SU-DHL-6 (cell line): ENCODE results near the gene GOLGA6L7.

Experiments used
- H2AFZ ChIP-seq: fragments of 200-600 bp; sonication (generic); 2 replicates; pipeline ENCODE4 v1.6.1; 2014; ENCODE audit warnings: low read depth, mild to moderate bottlenecking, moderate library complexity, mixed read lengths, antibody characterized with exemption, low read length; ENCODE audit not compliant: severe bottlenecking
- H3F3A ChIP-seq: fragments of 200-600 bp; shearing (Covaris generic); 2 replicates; pipeline ENCODE4 v1.6.0; 2016; ENCODE audit warnings: antibody characterized with exemption, mild to moderate bottlenecking; ENCODE audit not compliant: insufficient read depth
- H3K27ac ChIP-seq: fragments of 200-600 bp; sonication (generic); 2 replicates; pipeline ENCODE4 v1.5.1; 2016; ENCODE audit warnings: low read depth, mild to moderate bottlenecking, low read length, moderate library complexity, mixed read lengths
- H3K27me3 ChIP-seq: fragments of 200-600 bp; sonication (generic), shearing (Covaris generic); 2 replicates; pipeline ENCODE4 v1.6.0; 2014; ENCODE audit warnings: mild to moderate bottlenecking, low read length
- H3K36me3 ChIP-seq: fragments of 200-600 bp; sonication (generic); 2 replicates; pipeline ENCODE4 v1.6.1; 2014; ENCODE audit warnings: mild to moderate bottlenecking, low read length, mixed read lengths
- H3K4me2 ChIP-seq: fragments of 300-600, 200-600 bp; shearing (Covaris generic), sonication (generic); 2 replicates; pipeline ENCODE4 v1.6.0; 2014; ENCODE audit warnings: low read length, low read depth, mild to moderate bottlenecking; ENCODE audit not compliant: poor library complexity, severe bottlenecking
- H3K4me3 ChIP-seq: fragments of 200-600 bp; sonication (generic); 2 replicates; pipeline ENCODE4 v1.5.1; 2014; ENCODE audit warnings: antibody characterized with exemption, low read length, mild to moderate bottlenecking, mixed read lengths; ENCODE audit not compliant: insufficient read depth, poor library complexity, severe bottlenecking
- H3K79me2 ChIP-seq: fragments of 200-600 bp; sonication (generic); 2 replicates; pipeline ENCODE4 v1.6.1; 2014; ENCODE audit warnings: mild to moderate bottlenecking, low read length, moderate library complexity; ENCODE audit not compliant: insufficient read depth
- H3K9ac ChIP-seq: fragments of 200-600 bp; sonication (generic); 2 replicates; pipeline ENCODE4 v1.7.0; 2014; ENCODE audit warnings: mild to moderate bottlenecking, low read length
- H3K9me2 ChIP-seq: fragments of 200-600 bp; sonication (generic); replicated peaks from 2 replicates; pipeline ENCODE4 v1.6.1; 2014; ENCODE audit warnings: low read length; ENCODE audit not compliant: insufficient read depth
- H3K9me3 ChIP-seq: fragments of 200-600 bp; sonication (generic); 2 replicates; pipeline ENCODE4 v1.6.1; 2014; ENCODE audit warnings: low read length, mixed read lengths; ENCODE audit not compliant: insufficient read depth
- H4K20me1 ChIP-seq: fragments of 200-600 bp; sonication (generic); 2 replicates; pipeline ENCODE4 v1.6.1; 2014; ENCODE audit warnings: low read depth, mild to moderate bottlenecking, antibody characterized with exemption, low read length, moderate library complexity, mixed read lengths
- CTCF ChIP-seq: fragments of 200-600 bp; sonication (generic); IDR thresholded peaks from one replicate; pipeline ENCODE4 v1.5.1; 2017; ENCODE audit warnings: antibody characterized with exemption, mild to moderate bottlenecking, low read length, moderate library complexity; ENCODE audit not compliant: insufficient read depth, poor library complexity, severe bottlenecking
- EZH2phosphoT487 ChIP-seq: fragments of 200-600 bp; sonication (generic), shearing (Covaris generic); conservative IDR thresholded peaks from 2 replicates; pipeline ENCODE4 v1.6.1; 2018; ENCODE audit warnings: mild to moderate bottlenecking, antibody characterized with exemption, low read length, moderate library complexity, mixed read lengths

GOLGA6L7 gene

DNA sequence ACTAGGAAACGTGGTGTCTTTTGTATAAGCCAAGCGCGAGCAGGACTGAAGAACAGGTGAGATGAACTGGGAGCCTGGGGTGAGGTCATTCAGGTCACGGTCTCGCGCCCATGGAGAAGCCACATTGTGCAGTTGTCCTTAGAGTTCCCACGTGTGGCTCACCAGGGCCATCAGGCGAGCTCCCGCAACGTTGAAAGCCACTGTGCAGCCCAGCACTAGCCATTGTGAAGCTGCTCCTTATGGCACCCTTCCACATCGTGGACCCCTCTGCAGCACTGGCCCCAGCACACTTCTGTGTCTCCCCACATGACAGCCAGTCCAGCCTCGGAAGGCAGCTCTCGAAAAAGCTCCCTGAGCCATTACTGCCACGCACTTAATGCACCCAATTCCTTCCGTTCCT, 29.8 kb upstream of the GOLGA6L7 start:
- Histone ChIP-seq H3K4me3 (no peak overlapping the region), H2AFZ (no peak overlapping the region)

GRCh38 chr15:28876845-28877185, 28.4 kb upstream of the GOLGA6L7 start:
- Histone ChIP-seq H3K27ac (no peak overlapping the region), H3K4me2 (no peak overlapping the region), H3K27me3 (no peaks in the 10 kb centered on the region), H4K20me1 (no peaks in the 10 kb centered on the region), H2AFZ (no peak overlapping the region), H3K79me2 (no peaks in the 10 kb centered on the region), H3K9ac (no peak overlapping the region), H3F3A (no peaks in the 10 kb centered on the region), H3K9me3 (no peaks in the 10 kb centered on the region), H3K9me2 (no peaks in the 10 kb centered on the region), H3K36me3 (no peaks in the 10 kb centered on the region), H3K4me3 (no peak overlapping the region)
- TF ChIP-seq CTCF (no peak), EZH2phosphoT487 (no peak)

More for the DNA sequence above, 29.8 kb upstream of the GOLGA6L7 start:
- H3K9ac ChIP-seq, result no peak overlapping the region
- no peaks in the 10 kb centered on the region for H3F3A ChIP-seq
- H3K27me3 ChIP-seq, result no peaks in the 10 kb centered on the region
- H3K79me2 ChIP-seq, result no peaks in the 10 kb centered on the region
- H3K9me2 ChIP-seq, result no peaks in the 10 kb centered on the region
- TF ChIP-seq EZH2phosphoT487 (no peak), CTCF (no peak)
- no peaks in the 10 kb centered on the region for H3K9me3 ChIP-seq
- H3K27ac ChIP-seq, result no peak overlapping the region
- no peak overlapping the region for H3K4me2 ChIP-seq
- H4K20me1 ChIP-seq, result no peaks in the 10 kb centered on the region
- H3K36me3 ChIP-seq, result no peaks in the 10 kb centered on the region

- Histone ChIP-seq H3K9ac (no peak overlapping the region), H3K36me3 (no peaks in the 10 kb centered on the region), H4K20me1 (no peaks in the 10 kb centered on the region), H3K4me2 (no peak overlapping the region), H3K27ac (no peak overlapping the region), H2AFZ (no peak overlapping the region), H3K4me3 (no peak overlapping the region), H3K9me2 (no peaks in the 10 kb centered on the region), H3F3A (no peaks in the 10 kb centered on the region), H3K79me2 (no peaks in the 10 kb centered on the region), H3K27me3 (no peaks in the 10 kb centered on the region), H3K9me3 (no peaks in the 10 kb centered on the region)
- TF ChIP-seq CTCF (no peak), EZH2phosphoT487 (no peak)
These were observed 27.8 kb upstream of the GOLGA6L7 start for GRCh38 chr15:28876131-28876844.
